ENCODE measurements around the gene METTL26.

DNA sequence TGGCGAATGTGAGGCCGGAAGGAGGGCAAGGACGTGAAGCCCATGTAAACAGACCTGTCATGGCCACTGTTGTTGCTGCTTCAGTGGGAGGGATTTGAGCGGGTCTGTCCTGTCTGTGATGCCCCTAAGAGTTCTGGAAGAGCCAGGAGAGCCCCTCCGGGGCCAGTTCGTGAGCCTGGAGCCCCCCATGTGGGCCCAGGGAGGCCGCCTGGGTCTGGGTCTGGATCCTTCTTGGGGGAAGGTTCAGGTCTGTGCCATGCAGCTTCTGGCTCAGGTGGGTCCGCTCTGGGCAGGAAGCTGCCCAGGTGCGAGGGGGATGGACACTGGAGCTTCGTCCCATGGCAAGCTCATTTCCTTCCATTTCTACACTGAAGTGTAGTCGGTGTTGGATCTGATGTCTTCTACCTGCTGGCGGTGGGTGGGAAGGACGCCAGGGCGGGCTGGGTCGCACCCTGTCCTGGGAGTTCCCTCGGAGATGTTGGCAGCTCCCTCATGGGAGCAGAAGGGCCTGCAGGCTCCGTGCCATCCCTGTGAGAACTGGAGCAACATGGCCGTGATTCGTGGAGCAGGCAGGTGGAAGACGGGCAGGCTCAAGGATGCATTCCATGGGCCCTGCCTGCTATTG, 16.5 kb downstream of the METTL26 start:
- TF ChIP-seq POLR2AphosphoS5 (IDR thresholded peaks at IDR 0.05) (no peak), POLR2A (IDR thresholded peaks at IDR 0.05) (no peak)
- TF ChIP-seq, protein P1, sequence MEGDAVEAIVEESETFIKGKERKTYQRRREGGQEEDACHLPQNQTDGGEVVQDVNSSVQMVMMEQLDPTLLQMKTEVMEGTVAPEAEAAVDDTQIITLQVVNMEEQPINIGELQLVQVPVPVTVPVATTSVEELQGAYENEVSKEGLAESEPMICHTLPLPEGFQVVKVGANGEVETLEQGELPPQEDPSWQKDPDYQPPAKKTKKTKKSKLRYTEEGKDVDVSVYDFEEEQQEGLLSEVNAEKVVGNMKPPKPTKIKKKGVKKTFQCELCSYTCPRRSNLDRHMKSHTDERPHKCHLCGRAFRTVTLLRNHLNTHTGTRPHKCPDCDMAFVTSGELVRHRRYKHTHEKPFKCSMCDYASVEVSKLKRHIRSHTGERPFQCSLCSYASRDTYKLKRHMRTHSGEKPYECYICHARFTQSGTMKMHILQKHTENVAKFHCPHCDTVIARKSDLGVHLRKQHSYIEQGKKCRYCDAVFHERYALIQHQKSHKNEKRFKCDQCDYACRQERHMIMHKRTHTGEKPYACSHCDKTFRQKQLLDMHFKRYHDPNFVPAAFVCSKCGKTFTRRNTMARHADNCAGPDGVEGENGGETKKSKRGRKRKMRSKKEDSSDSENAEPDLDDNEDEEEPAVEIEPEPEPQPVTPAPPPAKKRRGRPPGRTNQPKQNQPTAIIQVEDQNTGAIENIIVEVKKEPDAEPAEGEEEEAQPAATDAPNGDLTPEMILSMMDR (IDR thresholded peaks at IDR 0.05): no peak

Data from stomach (tissue), 4 donors.